Retinal pigment epithelial cell (primary cell): Measurements from ENCODE around the gene CFAP251.
"Not testable (repeated sequence)": the region's sequence is repeated elsewhere in the genome, so short reads cannot be mapped to it uniquely, and the experiment has no call there.

ENCODE experiments used
- DNase-seq: peaks from one replicate; pipeline ENCODE4 v3.0.0-alpha.2; 2010; ENCODE audit warnings: low read depth
- H3K4me3 ChIP-seq: 2 replicates; pipeline ENCODE4 v1.5.1; 2011; ENCODE audit warnings: mild to moderate bottlenecking, low read length, control low read depth, moderate library complexity
- TF ChIP-seq, protein P1 (sequence below): conservative IDR thresholded peaks from 2 replicates; pipeline ENCODE4 v1.5.1; 2011; ENCODE audit warnings: low read depth, low read length, control low read depth, inconsistent platforms

The CFAP251 gene, protein sequence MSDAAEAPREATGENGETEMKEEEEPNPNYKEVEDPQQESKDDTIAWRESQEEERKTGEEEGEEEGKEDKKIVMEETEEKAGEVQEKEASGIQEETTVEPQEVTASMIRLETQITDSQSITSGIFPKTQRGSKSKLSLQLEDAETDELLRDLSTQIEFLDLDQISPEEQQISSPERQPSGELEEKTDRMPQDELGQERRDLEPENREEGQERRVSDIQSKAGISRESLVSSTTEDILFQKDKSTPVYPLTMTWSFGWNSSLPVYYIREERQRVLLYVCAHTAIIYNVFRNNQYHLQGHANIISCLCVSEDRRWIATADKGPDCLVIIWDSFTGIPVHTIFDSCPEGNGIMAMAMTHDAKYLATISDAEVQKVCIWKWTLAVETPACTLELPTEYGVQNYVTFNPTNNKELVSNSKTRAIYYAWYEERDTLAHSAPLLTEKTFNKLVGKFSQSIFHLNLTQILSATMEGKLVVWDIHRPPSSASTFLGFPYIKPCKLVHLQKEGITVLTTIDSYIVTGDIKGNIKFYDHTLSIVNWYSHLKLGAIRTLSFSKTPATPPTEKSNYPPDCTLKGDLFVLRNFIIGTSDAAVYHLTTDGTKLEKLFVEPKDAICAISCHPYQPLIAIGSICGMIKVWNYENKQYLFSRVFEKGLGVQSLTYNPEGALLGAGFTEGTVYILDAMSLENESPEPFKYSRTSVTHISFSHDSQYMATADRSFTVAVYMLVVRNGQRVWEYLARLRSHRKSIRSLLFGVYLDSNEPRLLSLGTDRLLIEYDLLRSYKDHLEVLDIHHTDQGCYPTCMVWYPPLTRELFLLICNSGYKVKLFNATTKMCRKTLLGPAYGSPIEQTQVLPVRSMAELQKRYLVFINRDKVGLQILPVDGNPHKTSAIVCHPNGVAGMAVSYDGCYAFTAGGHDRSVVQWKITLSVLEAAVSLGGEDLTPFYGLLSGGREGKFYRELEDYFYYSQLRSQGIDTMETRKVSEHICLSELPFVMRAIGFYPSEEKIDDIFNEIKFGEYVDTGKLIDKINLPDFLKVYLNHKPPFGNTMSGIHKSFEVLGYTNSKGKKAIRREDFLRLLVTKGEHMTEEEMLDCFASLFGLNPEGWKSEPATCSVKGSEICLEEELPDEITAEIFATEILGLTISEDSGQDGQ

GRCh38 chr12:121917950-121918678 lies at the start of gene CFAP251:
CFAP251 (plus strand) TSS chr12:121918592; CDS start chr12:121921306, 2,714 bp downstream.
- TF ChIP-seq, protein P1, sequence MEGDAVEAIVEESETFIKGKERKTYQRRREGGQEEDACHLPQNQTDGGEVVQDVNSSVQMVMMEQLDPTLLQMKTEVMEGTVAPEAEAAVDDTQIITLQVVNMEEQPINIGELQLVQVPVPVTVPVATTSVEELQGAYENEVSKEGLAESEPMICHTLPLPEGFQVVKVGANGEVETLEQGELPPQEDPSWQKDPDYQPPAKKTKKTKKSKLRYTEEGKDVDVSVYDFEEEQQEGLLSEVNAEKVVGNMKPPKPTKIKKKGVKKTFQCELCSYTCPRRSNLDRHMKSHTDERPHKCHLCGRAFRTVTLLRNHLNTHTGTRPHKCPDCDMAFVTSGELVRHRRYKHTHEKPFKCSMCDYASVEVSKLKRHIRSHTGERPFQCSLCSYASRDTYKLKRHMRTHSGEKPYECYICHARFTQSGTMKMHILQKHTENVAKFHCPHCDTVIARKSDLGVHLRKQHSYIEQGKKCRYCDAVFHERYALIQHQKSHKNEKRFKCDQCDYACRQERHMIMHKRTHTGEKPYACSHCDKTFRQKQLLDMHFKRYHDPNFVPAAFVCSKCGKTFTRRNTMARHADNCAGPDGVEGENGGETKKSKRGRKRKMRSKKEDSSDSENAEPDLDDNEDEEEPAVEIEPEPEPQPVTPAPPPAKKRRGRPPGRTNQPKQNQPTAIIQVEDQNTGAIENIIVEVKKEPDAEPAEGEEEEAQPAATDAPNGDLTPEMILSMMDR, result peak; percentile 24
- peak within 1 kb of the TSS; percentile 43 for H3K4me3 ChIP-seq
- DNase-seq, result peak; percentile 19

DNA sequence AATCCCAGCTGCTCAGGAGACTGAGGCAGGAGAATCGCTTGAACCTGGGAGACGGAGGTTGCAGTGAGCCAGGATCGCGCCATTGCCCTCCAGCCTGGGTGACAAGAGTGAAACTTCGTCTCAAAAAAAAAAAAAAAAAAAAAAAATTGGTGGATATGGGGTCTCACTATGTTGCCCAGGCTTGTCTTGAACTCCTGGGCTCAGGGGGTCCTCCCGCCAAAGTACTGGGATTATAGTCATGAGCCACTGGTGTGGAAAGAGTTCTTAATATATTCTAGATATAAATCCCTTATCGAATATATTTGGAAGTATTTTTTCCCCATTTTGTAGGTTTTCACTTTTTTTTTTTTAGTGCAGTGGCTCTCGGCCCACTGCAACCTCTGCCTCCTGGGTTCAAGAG lies 49.2 kb upstream of the CFAP251 start:
- H3K4me3 ChIP-seq, DNase-seq: not testable (repeated sequence)

DNA sequence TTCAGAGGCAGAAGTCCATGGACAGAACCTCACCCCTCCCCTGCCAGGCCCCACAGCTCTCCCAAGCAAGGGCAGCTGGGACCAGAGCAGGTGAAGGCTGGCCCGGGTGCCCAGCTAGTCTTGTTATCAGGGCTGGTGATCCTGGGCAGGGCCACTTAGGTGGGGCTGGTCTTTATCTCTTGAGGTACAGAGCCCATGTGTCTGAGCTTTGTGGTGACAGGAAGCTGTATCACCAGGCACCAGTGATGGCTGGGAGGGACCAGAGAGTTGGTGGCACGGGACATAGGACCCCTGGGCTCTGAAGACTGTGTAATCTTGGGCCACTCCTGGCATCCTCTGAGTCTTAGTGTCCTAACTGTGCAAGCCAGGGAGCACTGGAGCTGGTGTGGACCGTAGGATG lies 46.9 kb upstream of the CFAP251 start:
- TF ChIP-seq, protein P1, result no peak

GRCh38 chr12:121872546-121873215 lies 45.7 kb upstream of the CFAP251 start:
- TF ChIP-seq, protein P1, result no peak
- DNase-seq, result peak; percentile 20
- no peak overlapping the region for H3K4me3 ChIP-seq

More for the DNA sequence above, 46.9 kb upstream of the CFAP251 start:
- no peak for DNase-seq
- H3K4me3 ChIP-seq, result no peak overlapping the region

- TF ChIP-seq, protein P1, result no peak
- no peak for DNase-seq
- no peak overlapping the region for H3K4me3 ChIP-seq
Measured at GRCh38 chr12:121873216-121873569, 45.2 kb upstream of the CFAP251 start.

- TF ChIP-seq, protein P1, result no peak
- DNase-seq, result no peak
Measured at GRCh38 chr12:121874071-121874470, 44.3 kb upstream of the CFAP251 start.

More at GRCh38 chr12:121874071-121874470, 44.3 kb upstream of the CFAP251 start:
- no peak overlapping the region for H3K4me3 ChIP-seq
